Uterus (tissue), 2 donors: ENCODE results near the gene EGFL8.
"Not testable (repeated sequence)": the region's sequence is repeated elsewhere in the genome, so short reads cannot be mapped to it uniquely, and the experiment has no call there.

ENCODE experiments used
- POLR2A ChIP-seq, 2 donors: fragments of 450-650 bp; IDR thresholded peaks; one replicate each; pipeline ENCODE4 v1.6.1; 2016; ENCODE audit warnings: antibody characterized with exemption in 2 of 2, mild to moderate bottlenecking in 1 of 2, moderate library complexity in 1 of 2
- TF ChIP-seq, protein P1 (sequence below), 4 experiments: fragments of 200-600 bp in 2 of 4; fragments of 450-650 bp in 2 of 4; sonication (generic) in 2 of 4; IDR thresholded peaks; one replicate each; pipeline ENCODE4 v1.5.1; 2016 to 2019; ENCODE audit warnings: antibody characterized with exemption in 4 of 4, mild to moderate bottlenecking in 2 of 4, moderate library complexity in 1 of 4

DNA sequence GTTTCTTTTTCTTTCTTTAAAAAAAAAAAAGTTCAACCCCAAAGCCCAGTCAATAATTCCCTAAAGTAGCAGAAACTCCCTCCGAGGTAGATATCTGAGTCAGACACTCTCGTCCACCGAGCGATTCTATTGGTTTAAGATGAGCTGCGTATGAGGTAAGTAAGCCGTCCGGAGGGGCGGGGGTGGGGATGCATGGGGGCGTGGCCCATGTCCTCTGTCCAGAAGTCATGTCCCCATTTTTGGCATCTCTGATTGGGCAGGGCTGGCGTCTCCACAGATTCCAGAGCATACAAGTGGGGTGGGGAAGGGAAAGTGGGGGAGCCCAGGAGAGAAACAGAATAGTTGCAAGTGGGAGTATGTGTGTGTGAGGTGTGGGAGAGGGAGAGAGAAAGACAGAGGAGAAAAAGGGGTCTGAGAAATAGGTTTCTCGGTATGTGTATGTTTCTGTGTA, 21.3 kb downstream of the EGFL8 start:
- TF ChIP-seq, protein P1, sequence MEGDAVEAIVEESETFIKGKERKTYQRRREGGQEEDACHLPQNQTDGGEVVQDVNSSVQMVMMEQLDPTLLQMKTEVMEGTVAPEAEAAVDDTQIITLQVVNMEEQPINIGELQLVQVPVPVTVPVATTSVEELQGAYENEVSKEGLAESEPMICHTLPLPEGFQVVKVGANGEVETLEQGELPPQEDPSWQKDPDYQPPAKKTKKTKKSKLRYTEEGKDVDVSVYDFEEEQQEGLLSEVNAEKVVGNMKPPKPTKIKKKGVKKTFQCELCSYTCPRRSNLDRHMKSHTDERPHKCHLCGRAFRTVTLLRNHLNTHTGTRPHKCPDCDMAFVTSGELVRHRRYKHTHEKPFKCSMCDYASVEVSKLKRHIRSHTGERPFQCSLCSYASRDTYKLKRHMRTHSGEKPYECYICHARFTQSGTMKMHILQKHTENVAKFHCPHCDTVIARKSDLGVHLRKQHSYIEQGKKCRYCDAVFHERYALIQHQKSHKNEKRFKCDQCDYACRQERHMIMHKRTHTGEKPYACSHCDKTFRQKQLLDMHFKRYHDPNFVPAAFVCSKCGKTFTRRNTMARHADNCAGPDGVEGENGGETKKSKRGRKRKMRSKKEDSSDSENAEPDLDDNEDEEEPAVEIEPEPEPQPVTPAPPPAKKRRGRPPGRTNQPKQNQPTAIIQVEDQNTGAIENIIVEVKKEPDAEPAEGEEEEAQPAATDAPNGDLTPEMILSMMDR (IDR thresholded peaks at IDR 0.05) = not testable (repeated sequence)
- not testable (repeated sequence) for TF ChIP-seq POLR2A (IDR thresholded peaks at IDR 0.05)
